Right cardiac atrium (tissue), 5 donors: ENCODE measurements around the gene PGM2. TPM values are rescaled to one million over a fixed set of nuclear protein-coding genes. Genes with fewer than 3 reads are reported as not detected.

Experiments used
- ATAC-seq, 2 donors: fragments of 200-7000 bp; cut with Tn5 transposase; one replicate each; pipeline versions ENCODE4 v1.8.0 to v1.9.1; 2020; ENCODE audit warnings: moderate library complexity in 2 of 2, mild to moderate bottlenecking in 1 of 2
- DNase-seq, 3 donors: peaks; one replicate each; pipeline ENCODE4 v3.0.0-alpha.2; 2020
- H3K27ac ChIP-seq: one replicate; pipeline ENCODE4 v1.5.1; 2013; ENCODE audit warnings: mild to moderate bottlenecking, low read length, control low read depth, moderate library complexity
- H3K27me3 ChIP-seq: one replicate; pipeline ENCODE4 v1.6.1; 2013; ENCODE audit not compliant: control insufficient read depth, insufficient read depth
- H3K4me1 ChIP-seq: one replicate; pipeline ENCODE4 v1.6.1; 2013; ENCODE audit warnings: low read length; ENCODE audit not compliant: control insufficient read depth, insufficient read depth
- H3K4me3 ChIP-seq: one replicate; pipeline ENCODE4 v1.5.1; 2013; ENCODE audit warnings: low read length, control low read depth
- H3K9me3 ChIP-seq: one replicate; pipeline ENCODE4 v1.6.1; 2013; ENCODE audit warnings: low read length; ENCODE audit not compliant: control insufficient read depth
- WGBS: extraction: QIAGEN DNeasy Blood & Tissue Kit; methylation state at CpG from one replicate; pipeline ENCODE4 v1.1.7; 2013; 5-methylcytosine and 5-hydroxymethylcytosine counted together
- intact Hi-C, 4 donors: fragments of 100-400 bp; cut with DNase I; formaldehyde crosslinking; loops; one replicate each; pipeline versions ENCODE4 v1.11.0 to v1.14.0; 2022 to 2023
- polyA plus RNA-seq: library from polyadenylated mRNA; stranded (reverse); fragments of 200-250 nt; gene quantifications from one replicate; pipeline ENCODE4 v1.2.3, GENCODE V29; 2013
- total RNA-seq, 4 donors: library from RNA; stranded (reverse); fragmentation: NEBNext Ultra II Directional; extraction: Animal tissue kit (Norgen Biotek cat#: 25700); gene quantifications; one replicate each; pipeline ENCODE4 v1.2.1, GENCODE V29; 2021
- donor health status: healthy with polysubstance abuse.
- donor health status: DM: no; HTN: yes; CAD: no.
- donor health status: DM: no; HTN: no; CAD: no.
- donor health status: DM: no; HTN: yes; CAD: no; lungs with severe emphysema.
- donor health status: DM: yes; HTN: yes; CAD: no.

PGM2 gene
- total and polyA plus RNA-seq, 5 donors, result 4.3 to 14.7 (median 9.5) TPM

DNA sequence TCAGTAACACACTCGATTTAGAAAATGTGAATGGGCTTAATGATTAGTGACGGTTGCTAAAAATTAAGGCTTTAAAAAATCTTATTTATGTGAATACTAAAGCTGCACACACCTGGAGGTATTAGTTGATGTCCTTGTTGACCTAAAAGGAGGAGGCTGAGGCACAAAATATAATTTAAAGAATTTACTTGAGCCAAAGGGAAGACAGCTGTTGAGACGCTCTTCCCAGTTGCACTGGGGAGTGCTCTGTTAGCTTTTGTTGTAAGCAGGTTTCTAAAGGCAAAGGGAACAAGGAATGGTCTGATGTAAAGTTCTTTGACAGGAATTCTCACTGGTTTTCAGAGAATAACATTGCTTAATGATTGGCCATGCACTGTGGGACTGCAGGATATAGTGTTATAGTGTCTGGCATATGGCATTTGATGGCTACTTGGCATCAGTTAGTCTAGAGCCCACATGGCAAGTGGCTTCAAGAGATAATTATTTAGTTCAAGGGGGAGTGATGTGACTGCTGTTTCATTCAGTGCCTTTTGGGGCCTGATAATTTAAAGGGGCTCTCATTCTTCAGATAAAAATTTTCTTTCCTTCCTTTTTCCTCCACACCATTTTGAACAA, 30.8 kb upstream of the PGM2 start:
- no peak for DNase-seq
- 81% methylated on average over 3 of the region's 3 CpGs for WGBS
- no peak overlapping the region for H3K4me3 ChIP-seq
- H3K27ac ChIP-seq, result no peak overlapping the region
- ATAC-seq, result no peak
- intact Hi-C loops, result loop anchor here in 1 of 4 donors (10.0 kb wide), 1 partner anchor 341 kb away; a partner anchor contains a TSS
- no peaks in the 10 kb centered on the region for H3K9me3 ChIP-seq
- H3K4me1 ChIP-seq, result no peaks in the 10 kb centered on the region
- no peaks in the 10 kb centered on the region for H3K27me3 ChIP-seq

DNA sequence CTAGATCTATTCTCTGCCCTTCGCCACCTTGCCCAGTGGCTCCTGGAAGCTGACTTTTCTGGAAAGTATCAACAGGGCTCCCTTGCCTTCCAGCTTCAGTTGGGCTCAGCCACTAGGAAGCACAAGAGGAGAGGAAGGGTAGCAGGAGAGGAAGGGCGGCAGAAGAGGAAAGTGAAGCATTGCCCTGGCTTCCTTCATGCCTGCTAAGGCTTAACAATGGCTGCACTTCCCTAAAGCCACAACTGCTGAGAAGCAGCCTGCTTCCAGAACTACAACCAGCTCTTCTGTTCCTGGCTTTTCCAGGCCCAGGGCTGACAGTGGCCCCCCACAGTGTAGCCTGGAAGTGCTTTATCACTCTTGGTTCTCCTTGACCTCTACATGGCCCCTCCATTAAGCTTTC, 29.1 kb upstream of the PGM2 start:
- intact Hi-C loops, result loop anchor here in 1 of 4 donors (10.0 kb wide), 1 partner anchor 343 kb away; a partner anchor contains a TSS

DNA sequence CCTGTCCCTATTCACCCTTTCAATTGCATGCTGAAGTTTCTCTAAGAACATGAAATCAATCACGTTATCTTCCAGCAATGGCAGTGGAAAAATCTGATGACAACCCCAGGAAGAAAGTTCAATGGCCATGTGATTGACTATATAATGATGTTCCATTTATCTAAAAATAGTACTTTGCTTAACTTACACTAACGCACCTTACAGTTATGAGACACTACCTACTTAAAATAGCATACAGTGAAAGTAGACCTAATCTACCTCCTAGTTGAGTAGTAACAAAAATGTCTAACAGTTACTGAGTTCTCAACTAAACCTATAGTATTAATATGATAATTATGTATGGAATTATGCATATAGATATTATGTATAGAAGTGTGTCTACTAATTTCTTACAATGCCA, 28.6 kb upstream of the PGM2 start:
- ATAC-seq, result no peak
- intact Hi-C loops, result loop anchor here in 1 of 4 donors (10.0 kb wide), 1 partner anchor 343 kb away; a partner anchor contains a TSS
- Histone ChIP-seq H3K9me3 (no peaks in the 10 kb centered on the region), H3K27ac (no peak overlapping the region), H3K4me1 (no peaks in the 10 kb centered on the region), H3K27me3 (no peaks in the 10 kb centered on the region), H3K4me3 (no peak overlapping the region)
- no peak for DNase-seq
- WGBS, result 59% methylated on average over 2 of the region's 2 CpGs

More for the DNA sequence above, 29.1 kb upstream of the PGM2 start:
- WGBS, result 85% methylated on average over 2 of the region's 2 CpGs
- Histone ChIP-seq H3K4me1 (no peaks in the 10 kb centered on the region), H3K27ac (no peak overlapping the region), H3K4me3 (no peak overlapping the region), H3K27me3 (no peaks in the 10 kb centered on the region), H3K9me3 (no peaks in the 10 kb centered on the region)
- DNase-seq, result no peak
- no peak for ATAC-seq

DNA sequence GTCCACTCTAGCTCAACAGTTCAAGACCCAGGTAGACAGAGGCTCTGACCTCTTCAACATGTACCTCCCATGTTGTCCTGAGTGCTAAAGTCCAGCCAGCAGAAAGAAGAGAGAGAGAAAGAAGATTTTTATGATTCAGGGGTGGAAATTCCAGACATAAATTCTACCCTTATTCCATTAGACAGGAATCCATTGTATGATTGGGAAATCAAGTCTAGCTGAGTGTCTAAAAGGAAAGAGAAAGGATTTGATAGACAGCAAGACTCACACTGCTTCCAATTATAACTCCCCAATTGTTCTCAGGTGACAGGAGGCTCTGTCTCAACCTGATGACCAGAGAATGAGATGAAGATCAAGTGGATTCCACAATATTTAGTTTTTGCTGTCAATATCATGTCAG, 27.9 kb upstream of the PGM2 start:
- intact Hi-C loops, result loop anchor here in 1 of 4 donors (10.0 kb wide), 1 partner anchor 344 kb away; a partner anchor contains a TSS
- Histone ChIP-seq H3K27ac (no peak overlapping the region), H3K27me3 (no peaks in the 10 kb centered on the region), H3K4me3 (no peak overlapping the region), H3K4me1 (no peaks in the 10 kb centered on the region), H3K9me3 (no peaks in the 10 kb centered on the region)
- ATAC-seq (no peak), DNase-seq (no peak)

DNA sequence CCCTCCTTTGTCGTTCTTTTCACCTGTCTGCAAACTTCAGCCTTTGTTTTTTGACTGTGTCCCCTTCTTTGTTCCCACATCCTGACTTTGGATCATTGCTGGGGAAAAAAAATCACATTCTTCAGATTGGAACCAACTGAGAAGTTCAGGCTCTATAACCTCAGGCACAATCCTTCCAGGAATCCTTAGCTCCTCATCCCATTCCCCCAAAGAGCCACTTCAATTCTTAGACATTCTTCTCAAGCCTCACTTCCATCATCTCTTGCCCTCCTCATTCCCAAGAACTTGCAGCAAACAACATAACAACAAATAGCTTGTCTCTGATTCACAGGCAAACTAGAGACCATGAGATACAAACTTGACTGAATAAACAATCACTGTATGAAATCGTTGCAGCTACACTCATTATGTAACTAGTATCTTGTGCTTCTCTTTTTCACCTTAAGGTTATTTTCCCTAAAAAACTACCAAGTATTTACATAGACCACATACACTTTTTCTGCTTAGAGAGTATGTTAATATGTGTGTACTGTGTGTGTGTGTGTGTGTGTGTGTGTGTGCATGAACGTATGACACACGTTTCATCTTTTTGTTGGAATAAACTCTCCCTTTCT, 26.4 kb upstream of the PGM2 start:
- intact Hi-C loops, result loop anchor here (5.0 to 10.0 kb wide), 5 partner anchors 95 to 345 kb away; partner anchors contain the start of gene TBC1D1 (in 1 of the 4)
- ATAC-seq, result no peak
- no peaks in the 10 kb centered on the region for H3K9me3 ChIP-seq

GRCh38 chr4:37802068-37802666, 24.3 kb upstream of the PGM2 start:
- intact Hi-C loops, result loop anchor here (5.0 to 10.0 kb wide), 4 partner anchors 93 to 235 kb away; partner anchors contain the start of gene TBC1D1 (in 1 of the 4)
- 37% methylated on average over 4 of the region's 4 CpGs for WGBS
- DNase-seq, result peak in 2 of 3 donors; percentile 32 to 58

More for the DNA sequence above, 26.4 kb upstream of the PGM2 start:
- WGBS, result 56% methylated on average over 4 of the region's 4 CpGs
- DNase-seq, result no peak
- Histone ChIP-seq H3K27me3 (no peaks in the 10 kb centered on the region), H3K4me3 (no peak overlapping the region), H3K27ac (no peak overlapping the region), H3K4me1 (no peaks in the 10 kb centered on the region)

GRCh38 chr4:37803348-37803973, 23.0 kb upstream of the PGM2 start:
- intact Hi-C loops, result loop anchor here (5.0 to 10.0 kb wide), 4 partner anchors 91 to 234 kb away; partner anchors contain the start of gene TBC1D1 (in 1 of the 4)
- no peaks in the 10 kb centered on the region for H3K4me1 ChIP-seq
- no peak overlapping the region for H3K4me3 ChIP-seq
- ATAC-seq (peak in 1 of 2 donors; percentile 39), DNase-seq (no peak)
- H3K9me3 ChIP-seq, result no peaks in the 10 kb centered on the region
- H3K27ac ChIP-seq, result no peak overlapping the region
- H3K27me3 ChIP-seq, result no peaks in the 10 kb centered on the region
- 29% methylated on average over 4 of the region's 4 CpGs for WGBS

More at GRCh38 chr4:37802068-37802666, 24.3 kb upstream of the PGM2 start:
- Histone ChIP-seq H3K9me3 (no peaks in the 10 kb centered on the region), H3K27ac (no peak overlapping the region), H3K4me1 (no peaks in the 10 kb centered on the region), H3K4me3 (no peak overlapping the region), H3K27me3 (no peaks in the 10 kb centered on the region)
- peak; percentile 85 to 91 for ATAC-seq

DNA sequence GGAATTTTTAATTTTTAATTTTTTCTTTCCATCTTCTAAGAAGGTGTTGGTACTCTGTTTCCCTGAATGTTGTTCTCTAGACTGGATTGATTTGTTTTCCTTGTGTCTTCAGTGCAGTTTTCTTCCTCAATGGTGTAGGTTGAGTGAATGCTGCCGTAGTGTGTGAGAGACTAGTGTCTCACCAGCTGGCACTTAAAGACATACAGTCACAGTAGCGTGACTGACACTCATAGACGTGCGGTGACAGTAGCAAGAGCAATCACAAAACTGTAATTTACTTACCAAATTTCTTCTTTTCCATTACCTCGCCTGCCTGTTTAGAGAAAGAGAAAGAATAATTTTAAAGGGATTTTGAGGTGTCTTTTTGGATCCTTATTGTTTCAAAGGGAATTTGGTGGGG, 21.4 kb upstream of the PGM2 start:
- Histone ChIP-seq H3K27me3 (no peaks in the 10 kb centered on the region), H3K27ac (no peak overlapping the region), H3K9me3 (no peaks in the 10 kb centered on the region), H3K4me3 (no peak overlapping the region), H3K4me1 (no peaks in the 10 kb centered on the region)
- no peak for ATAC-seq
- 76% methylated on average over 5 of the region's 5 CpGs for WGBS
- DNase-seq, result no peak
- intact Hi-C loops, result loop anchor here in 3 of 4 donors (5.0 to 10.0 kb wide), 4 partner anchors 90 to 232 kb away; partner anchors contain the start of gene TBC1D1 (in 1 of the 3)

- H3K9me3 ChIP-seq, result no peaks in the 10 kb centered on the region
- WGBS, result 90% methylated on average over 1 of the region's 1 CpG
Observed at GRCh38 chr4:37812713-37813112, 13.8 kb upstream of the PGM2 start.

GRCh38 chr4:37815591-37815990, 10.9 kb upstream of the PGM2 start:
- ATAC-seq, result no peak
- no peaks in the 10 kb centered on the region for H3K9me3 ChIP-seq
- H3K4me1 ChIP-seq, result no peaks in the 10 kb centered on the region
- no peak for DNase-seq
- no peaks in the 10 kb centered on the region for H3K27me3 ChIP-seq
- H3K27ac ChIP-seq, result no peak overlapping the region
- intact Hi-C loops, result no loop called here
- 52% methylated on average over 3 of the region's 3 CpGs for WGBS
- H3K4me3 ChIP-seq, result no peak overlapping the region

More at GRCh38 chr4:37812713-37813112, 13.8 kb upstream of the PGM2 start:
- H3K4me3 ChIP-seq, result no peak overlapping the region
- no peaks in the 10 kb centered on the region for H3K4me1 ChIP-seq
- intact Hi-C loops, result no loop called here
- no peaks in the 10 kb centered on the region for H3K27me3 ChIP-seq
- no peak for DNase-seq
- no peak overlapping the region for H3K27ac ChIP-seq
- no peak for ATAC-seq
